ENCODE data around the gene APLF.

DNA sequence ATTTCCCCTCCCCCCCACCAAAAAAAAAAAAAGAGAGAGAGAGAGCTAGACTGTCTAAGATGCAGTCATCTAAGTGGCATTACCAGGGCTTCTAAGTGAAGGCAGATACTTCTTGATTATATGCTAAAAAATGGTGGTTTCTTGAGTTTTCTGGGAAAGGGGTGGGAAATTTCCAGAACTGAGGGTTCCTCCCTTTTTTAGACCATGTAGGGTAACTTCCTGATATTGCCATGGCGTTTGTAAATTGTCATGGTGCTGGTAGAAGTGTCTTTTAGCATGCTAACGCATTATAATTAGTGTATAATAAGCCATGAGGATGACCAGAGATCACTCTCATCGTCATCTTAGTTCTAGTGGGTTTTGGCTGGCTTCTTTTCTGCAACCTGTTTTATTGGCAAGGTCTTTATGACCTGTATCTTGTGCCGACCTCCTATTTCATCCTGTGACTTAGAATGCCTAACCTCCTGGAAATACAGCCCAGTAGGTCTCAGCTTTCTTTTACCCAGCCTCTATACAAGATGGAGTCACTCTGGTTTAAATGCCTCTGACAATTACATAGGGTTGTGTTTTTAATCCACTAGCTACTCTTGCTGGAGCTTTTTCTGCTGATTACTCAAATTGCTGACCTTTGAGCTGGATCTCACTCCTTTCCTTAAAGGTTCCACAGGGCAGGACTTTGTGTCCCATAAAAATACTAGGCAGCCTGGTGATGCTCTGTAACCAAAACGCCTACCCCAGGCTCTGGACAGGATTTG, 145.6 kb downstream of the APLF start:
- no peak for TF ChIP-seq EZH2 (IDR thresholded peaks at IDR 0.05; ENCODE audit: low read length, unreplicated experiment)
- TF ChIP-seq, protein P1, sequence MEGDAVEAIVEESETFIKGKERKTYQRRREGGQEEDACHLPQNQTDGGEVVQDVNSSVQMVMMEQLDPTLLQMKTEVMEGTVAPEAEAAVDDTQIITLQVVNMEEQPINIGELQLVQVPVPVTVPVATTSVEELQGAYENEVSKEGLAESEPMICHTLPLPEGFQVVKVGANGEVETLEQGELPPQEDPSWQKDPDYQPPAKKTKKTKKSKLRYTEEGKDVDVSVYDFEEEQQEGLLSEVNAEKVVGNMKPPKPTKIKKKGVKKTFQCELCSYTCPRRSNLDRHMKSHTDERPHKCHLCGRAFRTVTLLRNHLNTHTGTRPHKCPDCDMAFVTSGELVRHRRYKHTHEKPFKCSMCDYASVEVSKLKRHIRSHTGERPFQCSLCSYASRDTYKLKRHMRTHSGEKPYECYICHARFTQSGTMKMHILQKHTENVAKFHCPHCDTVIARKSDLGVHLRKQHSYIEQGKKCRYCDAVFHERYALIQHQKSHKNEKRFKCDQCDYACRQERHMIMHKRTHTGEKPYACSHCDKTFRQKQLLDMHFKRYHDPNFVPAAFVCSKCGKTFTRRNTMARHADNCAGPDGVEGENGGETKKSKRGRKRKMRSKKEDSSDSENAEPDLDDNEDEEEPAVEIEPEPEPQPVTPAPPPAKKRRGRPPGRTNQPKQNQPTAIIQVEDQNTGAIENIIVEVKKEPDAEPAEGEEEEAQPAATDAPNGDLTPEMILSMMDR (conservative IDR thresholded peaks at IDR 0.05; ENCODE audit: low read depth, low read length) = no peak
- TF ChIP-seq EZH2phosphoT487 (IDR thresholded peaks at IDR 0.05; ENCODE audit: borderline replicate concordance, low read length) = no peak
